Lung (tissue), 12 donors: ENCODE results near the gene CASZ1. TPM values are rescaled to one million over a fixed set of nuclear protein-coding genes. Genes with fewer than 3 reads are reported as not detected.

Experiments used
- ATAC-seq: fragments of 200-7000 bp; cut with Tn5 transposase; one replicate; pipeline ENCODE4 v1.9.1; 2020; ENCODE audit warnings: moderate number of reproducible peaks; ENCODE audit not compliant: insufficient read depth, low FRiP score
- DNase-seq, 3 donors: peaks; one replicate each; pipeline ENCODE4 v3.0.0-alpha.2; 2013 to 2017
- H3K27ac ChIP-seq, 2 donors: one replicate each; pipeline ENCODE4 v1.5.1; 2013; ENCODE audit warnings: mild to moderate bottlenecking in 2 of 2, moderate library complexity in 2 of 2, control low read depth in 1 of 2, inconsistent platforms in 1 of 2, low read depth in 1 of 2, low read length in 1 of 2
- H3K27me3 ChIP-seq, 3 donors: one replicate each; pipeline ENCODE4 v1.5.1; 2013; ENCODE audit warnings: low read length in 2 of 3; ENCODE audit not compliant: control insufficient read depth in 3 of 3, insufficient read depth in 3 of 3
- H3K36me3 ChIP-seq, 4 donors: one replicate each; pipeline ENCODE4 v1.5.1; 2013; ENCODE audit warnings: low read length in 4 of 4, mild to moderate bottlenecking in 1 of 4, moderate library complexity in 1 of 4; ENCODE audit not compliant: control insufficient read depth in 4 of 4, insufficient read depth in 4 of 4
- H3K4me1 ChIP-seq, 5 donors: one replicate each; pipeline ENCODE4 v1.5.1; 2013; ENCODE audit warnings: low read length in 5 of 5, mild to moderate bottlenecking in 2 of 5, moderate library complexity in 1 of 5; ENCODE audit not compliant: control insufficient read depth in 5 of 5, insufficient read depth in 5 of 5
- H3K4me3 ChIP-seq: one replicate; pipeline ENCODE4 v1.5.1; 2013; ENCODE audit warnings: mild to moderate bottlenecking, control low read depth, moderate library complexity
- H3K9ac ChIP-seq, 2 donors: one replicate each; pipeline ENCODE4 v1.5.1; 2013; ENCODE audit warnings: low read length in 2 of 2, control low read depth in 1 of 2; ENCODE audit not compliant: insufficient read depth in 1 of 2
- H3K9me3 ChIP-seq, 4 donors: one replicate each; pipeline ENCODE4 v1.5.1; 2013; ENCODE audit warnings: low read length in 3 of 4, mild to moderate bottlenecking in 1 of 4, moderate library complexity in 1 of 4; ENCODE audit not compliant: control insufficient read depth in 4 of 4, insufficient read depth in 3 of 4
- CTCF ChIP-seq: IDR thresholded peaks from 2 replicates; pipeline ENCODE4 v1.5.1; 2012; ENCODE audit warnings: mild to moderate bottlenecking; ENCODE audit errors: control extremely low read depth, extremely low read depth
- WGBS, 2 donors: extraction: QIAGEN DNeasy Blood & Tissue Kit; methylation state at CpG; one replicate each; pipeline ENCODE4 v1.1.7; 2013; 5-methylcytosine and 5-hydroxymethylcytosine counted together
- polyA plus RNA-seq, 2 donors: library from polyadenylated mRNA; stranded (reverse); fragments of 200-250 nt; gene quantifications; one replicate each; pipeline ENCODE4 v1.2.1, GENCODE V29; 2013
- total RNA-seq, 2 donors: library from RNA; depleted of rRNA in 1 of 2; stranded (reverse); fragments of >200 nt in 1 of 2; gene quantifications; one replicate each; pipeline ENCODE4 v1.2.1, GENCODE V29; 2014 to 2021
- donor health status: control.
- donor health status: control.
- donor health status: Bipolar disorder and iron deficiency.
- donor health status: healthy.
- donor health status: DM: yes; HTN: yes; CAD: no.

The CASZ1 gene
- total and polyA plus RNA-seq, 4 donors = 10.3 to 69.9 (median 40.5) TPM

GRCh38 chr1:10691075-10691739 is 105.2 kb downstream of the CASZ1 start:
- no peak overlapping the region for H3K9ac ChIP-seq
- no peak for ATAC-seq
- 78 to 83% methylated on average over 17 of the region's 17 CpGs for WGBS, 2 donors
- H3K36me3 ChIP-seq = no peaks in the 10 kb centered on the region
- peak overlapping the region in 1 of 2 donors; percentile 78 for H3K27ac ChIP-seq
- no peaks in the 10 kb centered on the region for H3K9me3 ChIP-seq
- H3K27me3 ChIP-seq = no peaks in the 10 kb centered on the region
- no peak for DNase-seq
- H3K4me1 ChIP-seq = peaks cover 2 to 51% (median 13%) of the 10 kb centered on the region in 5 donors
- H3K4me3 ChIP-seq = no peak overlapping the region
- no peak for TF ChIP-seq CTCF

DNA sequence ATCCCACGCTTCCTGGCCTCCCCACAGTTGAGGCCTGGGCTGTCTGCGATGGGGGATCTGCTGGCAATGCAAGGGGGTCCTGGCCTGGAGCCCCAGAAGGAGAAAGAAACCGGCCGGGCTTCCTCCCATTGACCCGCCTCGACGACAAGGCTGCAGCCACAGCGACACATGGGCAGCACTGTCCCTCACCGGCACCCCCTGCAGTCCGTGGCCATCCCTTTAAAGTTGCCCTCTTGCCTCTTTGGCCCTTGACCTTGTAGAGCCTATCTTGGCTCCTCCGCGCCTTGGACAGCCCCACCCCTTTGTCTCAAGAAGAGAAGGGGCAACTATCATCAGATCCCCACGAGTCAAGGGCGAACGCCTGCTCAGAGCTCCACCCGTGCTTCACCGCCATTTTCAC is 106.0 kb downstream of the CASZ1 start:
- H3K9me3 ChIP-seq = no peaks in the 10 kb centered on the region
- no peak for DNase-seq
- no peak for TF ChIP-seq CTCF
- H3K27ac ChIP-seq = peak overlapping the region in 1 of 2 donors; percentile 69
- no peak overlapping the region for H3K4me3 ChIP-seq
- no peaks in the 10 kb centered on the region for H3K36me3 ChIP-seq
- no peak overlapping the region for H3K9ac ChIP-seq
- 74 to 91% methylated on average over 17 of the region's 17 CpGs for WGBS, 2 donors
- no peak for ATAC-seq
- H3K27me3 ChIP-seq = no peaks in the 10 kb centered on the region
- peaks cover 2 to 53% (median 15%) of the 10 kb centered on the region in 5 donors for H3K4me1 ChIP-seq

GRCh38 chr1:10688409-10688786 is 108.0 kb downstream of the CASZ1 start:
- H3K9me3 ChIP-seq = no peaks in the 10 kb centered on the region
- ATAC-seq (no peak), DNase-seq (no peak)
- 52 to 74% methylated on average over 9 to 10 of the region's 10 CpGs for WGBS, 2 donors
- TF ChIP-seq CTCF = no peak
- no peaks in the 10 kb centered on the region for H3K36me3 ChIP-seq
- no peaks in the 10 kb centered on the region for H3K27me3 ChIP-seq
- H3K27ac ChIP-seq = peak overlapping the region in 1 of 2 donors; percentile 84
- peaks cover 2 to 61% (median 20%) of the 10 kb centered on the region in 5 donors for H3K4me1 ChIP-seq
- H3K4me3 ChIP-seq = no peak overlapping the region
- no peak overlapping the region for H3K9ac ChIP-seq
